ENCODE results near the gene CAPN15.

DNA sequence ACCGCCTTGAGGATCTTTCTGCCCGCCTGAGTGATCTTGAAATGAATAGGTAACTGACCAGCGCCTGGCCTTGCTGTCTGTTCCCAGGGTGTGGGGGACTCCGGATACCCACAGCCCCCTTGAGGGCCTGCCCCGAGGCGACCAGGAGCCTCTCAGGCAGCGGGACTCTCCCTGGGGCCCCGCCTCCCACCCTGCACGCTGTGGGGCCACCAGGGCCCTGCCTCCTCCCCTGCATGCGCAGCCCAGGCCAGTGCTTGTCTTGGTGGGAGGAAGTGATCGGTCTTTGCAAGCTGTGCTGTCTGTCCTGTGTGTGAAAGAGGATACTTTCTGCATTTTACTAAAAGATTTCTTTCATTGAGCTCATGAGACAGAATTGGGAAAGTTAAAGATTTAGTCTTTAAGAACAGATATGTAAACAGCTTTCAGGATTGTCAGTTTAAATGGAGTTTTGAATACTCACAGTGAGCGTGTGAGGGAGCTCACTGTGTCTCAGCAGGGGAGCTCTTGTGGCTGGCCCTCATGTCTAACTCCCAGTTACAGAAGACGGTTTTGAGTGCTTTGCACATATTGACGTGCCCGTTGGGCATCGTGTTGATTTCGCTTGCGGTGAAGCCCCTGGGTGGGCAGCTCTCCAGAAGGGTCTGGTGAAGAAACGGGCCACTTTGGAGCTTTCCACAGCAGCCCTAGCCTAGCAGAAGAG, 36.1 kb upstream of the CAPN15 start:
- TF ChIP-seq, protein P1, sequence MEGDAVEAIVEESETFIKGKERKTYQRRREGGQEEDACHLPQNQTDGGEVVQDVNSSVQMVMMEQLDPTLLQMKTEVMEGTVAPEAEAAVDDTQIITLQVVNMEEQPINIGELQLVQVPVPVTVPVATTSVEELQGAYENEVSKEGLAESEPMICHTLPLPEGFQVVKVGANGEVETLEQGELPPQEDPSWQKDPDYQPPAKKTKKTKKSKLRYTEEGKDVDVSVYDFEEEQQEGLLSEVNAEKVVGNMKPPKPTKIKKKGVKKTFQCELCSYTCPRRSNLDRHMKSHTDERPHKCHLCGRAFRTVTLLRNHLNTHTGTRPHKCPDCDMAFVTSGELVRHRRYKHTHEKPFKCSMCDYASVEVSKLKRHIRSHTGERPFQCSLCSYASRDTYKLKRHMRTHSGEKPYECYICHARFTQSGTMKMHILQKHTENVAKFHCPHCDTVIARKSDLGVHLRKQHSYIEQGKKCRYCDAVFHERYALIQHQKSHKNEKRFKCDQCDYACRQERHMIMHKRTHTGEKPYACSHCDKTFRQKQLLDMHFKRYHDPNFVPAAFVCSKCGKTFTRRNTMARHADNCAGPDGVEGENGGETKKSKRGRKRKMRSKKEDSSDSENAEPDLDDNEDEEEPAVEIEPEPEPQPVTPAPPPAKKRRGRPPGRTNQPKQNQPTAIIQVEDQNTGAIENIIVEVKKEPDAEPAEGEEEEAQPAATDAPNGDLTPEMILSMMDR (IDR thresholded peaks at IDR 0.05) = no peak
- TF ChIP-seq, protein P2, sequence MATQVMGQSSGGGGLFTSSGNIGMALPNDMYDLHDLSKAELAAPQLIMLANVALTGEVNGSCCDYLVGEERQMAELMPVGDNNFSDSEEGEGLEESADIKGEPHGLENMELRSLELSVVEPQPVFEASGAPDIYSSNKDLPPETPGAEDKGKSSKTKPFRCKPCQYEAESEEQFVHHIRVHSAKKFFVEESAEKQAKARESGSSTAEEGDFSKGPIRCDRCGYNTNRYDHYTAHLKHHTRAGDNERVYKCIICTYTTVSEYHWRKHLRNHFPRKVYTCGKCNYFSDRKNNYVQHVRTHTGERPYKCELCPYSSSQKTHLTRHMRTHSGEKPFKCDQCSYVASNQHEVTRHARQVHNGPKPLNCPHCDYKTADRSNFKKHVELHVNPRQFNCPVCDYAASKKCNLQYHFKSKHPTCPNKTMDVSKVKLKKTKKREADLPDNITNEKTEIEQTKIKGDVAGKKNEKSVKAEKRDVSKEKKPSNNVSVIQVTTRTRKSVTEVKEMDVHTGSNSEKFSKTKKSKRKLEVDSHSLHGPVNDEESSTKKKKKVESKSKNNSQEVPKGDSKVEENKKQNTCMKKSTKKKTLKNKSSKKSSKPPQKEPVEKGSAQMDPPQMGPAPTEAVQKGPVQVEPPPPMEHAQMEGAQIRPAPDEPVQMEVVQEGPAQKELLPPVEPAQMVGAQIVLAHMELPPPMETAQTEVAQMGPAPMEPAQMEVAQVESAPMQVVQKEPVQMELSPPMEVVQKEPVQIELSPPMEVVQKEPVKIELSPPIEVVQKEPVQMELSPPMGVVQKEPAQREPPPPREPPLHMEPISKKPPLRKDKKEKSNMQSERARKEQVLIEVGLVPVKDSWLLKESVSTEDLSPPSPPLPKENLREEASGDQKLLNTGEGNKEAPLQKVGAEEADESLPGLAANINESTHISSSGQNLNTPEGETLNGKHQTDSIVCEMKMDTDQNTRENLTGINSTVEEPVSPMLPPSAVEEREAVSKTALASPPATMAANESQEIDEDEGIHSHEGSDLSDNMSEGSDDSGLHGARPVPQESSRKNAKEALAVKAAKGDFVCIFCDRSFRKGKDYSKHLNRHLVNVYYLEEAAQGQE (IDR thresholded peaks at IDR 0.05; ENCODE audit: low read depth, low read length) = no peak
- TF ChIP-seq EP300 (IDR thresholded peaks at IDR 0.05; ENCODE audit: borderline replicate concordance in 1 of 2, low read depth in 1 of 2, low read length in 1 of 2) (no peak), GABPA (IDR thresholded peaks at IDR 0.05; ENCODE audit: low read depth) (no peak), EZH2phosphoT487 (IDR thresholded peaks at IDR 0.05; ENCODE audit: borderline replicate concordance, low read depth) (no peak), ELF1 (IDR thresholded peaks at IDR 0.05) (no peak)

Measured in SK-N-SH (cell line).